NB4 (cell line): ENCODE measurements around the gene APOBEC3A.

ENCODE experiments used
- POLR2A ChIP-seq: IDR thresholded peaks from 2 replicates; pipeline ENCODE4 v1.6.1; 2011; ENCODE audit warnings: mild to moderate bottlenecking; ENCODE audit not compliant: insufficient read length; ENCODE audit errors: extremely low read depth
- TF ChIP-seq, protein P1 (sequence below): IDR thresholded peaks from one replicate; pipeline ENCODE4 v1.5.1; 2012; ENCODE audit warnings: low read depth, low read length
- TF ChIP-seq, protein P2 (sequence below): IDR thresholded peaks from 2 replicates; pipeline ENCODE4 v1.6.1; 2011; ENCODE audit warnings: low read depth, low read length

DNA sequence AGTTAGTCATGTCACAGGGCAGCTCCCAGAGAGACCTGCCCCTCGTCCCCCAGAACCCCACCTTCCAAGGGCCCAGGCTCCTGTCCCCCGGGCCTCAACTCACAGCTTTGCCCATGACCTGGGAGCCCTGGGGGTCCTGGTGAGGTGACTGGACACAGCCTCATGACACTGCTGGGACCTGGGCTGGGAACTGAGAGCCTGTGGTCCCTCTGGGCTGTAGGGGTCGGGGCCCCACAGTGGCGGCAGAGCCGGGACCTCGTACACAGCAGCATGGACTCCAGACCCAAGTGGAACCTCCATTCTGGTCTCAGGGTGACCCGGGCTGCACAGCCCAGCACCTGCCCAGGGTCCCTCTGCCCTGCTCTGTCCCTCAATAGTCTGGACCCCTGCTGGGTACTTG lies 6.9 kb downstream of the APOBEC3A start:
- TF ChIP-seq, protein P1, sequence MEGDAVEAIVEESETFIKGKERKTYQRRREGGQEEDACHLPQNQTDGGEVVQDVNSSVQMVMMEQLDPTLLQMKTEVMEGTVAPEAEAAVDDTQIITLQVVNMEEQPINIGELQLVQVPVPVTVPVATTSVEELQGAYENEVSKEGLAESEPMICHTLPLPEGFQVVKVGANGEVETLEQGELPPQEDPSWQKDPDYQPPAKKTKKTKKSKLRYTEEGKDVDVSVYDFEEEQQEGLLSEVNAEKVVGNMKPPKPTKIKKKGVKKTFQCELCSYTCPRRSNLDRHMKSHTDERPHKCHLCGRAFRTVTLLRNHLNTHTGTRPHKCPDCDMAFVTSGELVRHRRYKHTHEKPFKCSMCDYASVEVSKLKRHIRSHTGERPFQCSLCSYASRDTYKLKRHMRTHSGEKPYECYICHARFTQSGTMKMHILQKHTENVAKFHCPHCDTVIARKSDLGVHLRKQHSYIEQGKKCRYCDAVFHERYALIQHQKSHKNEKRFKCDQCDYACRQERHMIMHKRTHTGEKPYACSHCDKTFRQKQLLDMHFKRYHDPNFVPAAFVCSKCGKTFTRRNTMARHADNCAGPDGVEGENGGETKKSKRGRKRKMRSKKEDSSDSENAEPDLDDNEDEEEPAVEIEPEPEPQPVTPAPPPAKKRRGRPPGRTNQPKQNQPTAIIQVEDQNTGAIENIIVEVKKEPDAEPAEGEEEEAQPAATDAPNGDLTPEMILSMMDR = no peak
- no peak for TF ChIP-seq POLR2A
- TF ChIP-seq, protein P2, sequence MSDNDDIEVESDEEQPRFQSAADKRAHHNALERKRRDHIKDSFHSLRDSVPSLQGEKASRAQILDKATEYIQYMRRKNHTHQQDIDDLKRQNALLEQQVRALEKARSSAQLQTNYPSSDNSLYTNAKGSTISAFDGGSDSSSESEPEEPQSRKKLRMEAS = no peak
